HG03432 (cell line): ENCODE measurements around the gene SPATA6.
"Not testable (repeated sequence)": the region's sequence is repeated elsewhere in the genome, so short reads cannot be mapped to it uniquely, and the experiment has no call there.

ENCODE experiments used
- ATAC-seq: cut with Tn5 transposase; IDR thresholded peaks from one replicate; pipeline ENCODE4 v1.9.1; 2021; ENCODE audit warnings: mild to moderate bottlenecking, moderate library complexity; ENCODE audit not compliant: unreplicated experiment

SPATA6 gene

GRCh38 chr1:48471691-48472576, at the start of gene SPATA6:
SPATA6 (minus strand) TSS chr1:48472204; CDS start chr1:48472008, 196 bp downstream.
- ATAC-seq = peak; percentile 100

GRCh38 chr1:48519896-48520295, 47.9 kb upstream of the SPATA6 start:
- not testable (repeated sequence) for ATAC-seq

GRCh38 chr1:48506870-48507269, 34.9 kb upstream of the SPATA6 start:
- ATAC-seq = no peak

GRCh38 chr1:48500541-48501450, 28.8 kb upstream of the SPATA6 start:
- ATAC-seq = no peak

- ATAC-seq = no peak
Observed at GRCh38 chr1:48499211-48499735, 27.3 kb upstream of the SPATA6 start.

DNA sequence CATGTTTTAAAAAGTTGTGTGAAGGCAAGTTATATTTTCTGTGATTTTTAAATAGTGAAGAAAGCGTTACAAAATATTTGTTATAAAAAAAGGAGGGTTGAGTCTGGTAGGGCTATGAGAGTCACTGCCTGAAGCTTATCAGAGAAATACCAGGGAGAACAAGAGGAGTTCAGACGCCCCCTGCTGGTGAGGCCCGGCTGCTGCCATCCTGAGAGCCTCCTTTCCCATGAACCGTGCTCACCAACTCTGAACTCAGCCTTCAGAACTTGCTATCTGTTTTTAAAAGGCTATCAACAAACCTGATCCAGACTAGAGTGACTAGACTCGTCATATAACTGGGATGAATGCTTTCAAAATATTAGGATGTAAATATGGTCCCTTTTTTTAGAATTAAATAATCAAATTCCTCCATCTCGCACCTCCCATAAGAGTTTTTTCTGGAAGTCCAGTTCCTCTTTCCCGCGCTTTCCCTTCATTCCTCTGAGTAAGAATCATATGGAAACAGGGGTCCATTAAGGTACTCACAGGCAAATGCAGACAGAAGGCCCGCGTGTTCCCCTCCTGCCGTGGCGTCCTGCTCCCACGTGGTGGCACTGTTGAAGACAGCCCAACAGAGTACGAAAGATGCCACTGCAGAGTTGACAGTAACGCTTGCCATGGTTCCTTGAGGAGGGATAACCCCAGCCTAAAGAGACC, 26.2 kb upstream of the SPATA6 start:
- ATAC-seq = peak; percentile 91

DNA sequence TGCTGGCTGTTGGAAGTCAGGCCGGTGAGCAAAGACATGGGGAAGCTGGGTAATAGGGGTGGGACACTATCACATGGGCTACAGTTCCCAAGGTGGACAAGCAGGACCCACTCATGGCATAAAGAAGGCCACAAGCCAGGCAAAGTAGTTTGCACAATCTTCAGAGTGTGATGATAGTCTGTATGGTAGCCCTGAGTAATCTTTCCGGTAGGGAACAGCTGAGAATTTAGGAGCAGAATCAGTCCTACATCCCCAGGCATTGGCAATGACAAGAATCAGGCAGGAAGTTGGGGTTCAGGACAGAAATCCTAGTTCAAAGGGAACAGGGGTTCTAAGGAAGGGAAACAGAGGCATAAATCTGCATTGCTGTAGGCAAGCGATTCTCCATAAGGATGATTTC, 23.9 kb upstream of the SPATA6 start:
- ATAC-seq = no peak

- no peak for ATAC-seq
Observed at GRCh38 chr1:48495166-48495565, 23.2 kb upstream of the SPATA6 start.

DNA sequence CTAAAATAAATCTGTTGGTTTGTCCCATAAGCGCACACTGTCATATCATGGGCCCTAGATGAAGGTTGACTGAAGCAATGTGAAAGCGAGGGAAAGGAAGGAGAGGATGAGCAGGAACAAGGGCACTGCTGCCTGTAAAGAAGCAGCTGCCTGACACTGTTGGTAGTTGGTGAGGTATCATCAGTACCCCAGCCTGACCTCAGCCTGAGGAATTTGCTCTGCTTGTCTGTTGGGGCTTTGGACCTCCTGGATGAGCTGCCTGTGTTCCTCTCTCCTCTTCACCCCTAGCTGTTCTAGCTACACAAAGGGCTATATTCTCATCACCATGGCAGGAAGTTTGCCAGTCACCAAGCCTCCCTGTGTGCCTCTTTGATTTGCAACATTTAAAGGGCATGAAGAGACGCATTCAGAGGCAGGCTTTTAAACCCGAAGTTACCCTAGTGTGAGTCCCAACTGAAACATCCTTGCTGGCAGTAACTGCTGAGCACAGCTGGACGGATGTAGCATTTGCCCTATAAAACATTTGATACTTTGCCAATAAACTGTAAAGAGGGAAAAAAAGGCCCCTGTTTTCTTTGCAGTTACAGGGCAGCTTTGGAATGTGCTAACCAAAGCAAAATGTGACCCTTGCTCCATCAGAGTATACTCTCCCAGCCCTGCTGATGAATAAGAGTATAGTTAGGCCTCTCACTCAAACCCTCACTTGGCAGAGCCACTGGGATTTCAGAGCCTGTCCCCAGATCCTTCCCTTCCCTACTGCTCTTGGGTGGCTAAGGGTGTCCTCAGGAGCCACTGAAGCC, 22.2 kb upstream of the SPATA6 start:
- no peak for ATAC-seq

DNA sequence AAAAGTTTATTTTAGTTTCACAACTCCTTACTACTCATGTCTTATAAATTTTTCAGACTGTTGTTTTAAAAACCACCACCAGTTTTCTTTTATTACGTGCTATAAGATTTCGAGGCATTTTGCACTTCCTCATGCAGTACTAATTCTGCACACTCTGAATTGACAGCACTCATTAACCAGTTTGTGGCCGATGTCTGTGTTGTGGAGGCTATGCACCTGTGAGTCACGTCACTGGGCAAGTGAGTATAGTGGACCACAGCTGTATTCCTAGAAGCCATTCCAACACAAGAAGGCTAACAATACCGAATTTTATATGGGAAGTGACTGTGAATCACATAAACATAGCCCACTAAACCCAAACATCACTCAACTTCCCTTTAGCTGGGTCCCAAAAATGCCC, 21.0 kb upstream of the SPATA6 start:
- ATAC-seq = no peak

DNA sequence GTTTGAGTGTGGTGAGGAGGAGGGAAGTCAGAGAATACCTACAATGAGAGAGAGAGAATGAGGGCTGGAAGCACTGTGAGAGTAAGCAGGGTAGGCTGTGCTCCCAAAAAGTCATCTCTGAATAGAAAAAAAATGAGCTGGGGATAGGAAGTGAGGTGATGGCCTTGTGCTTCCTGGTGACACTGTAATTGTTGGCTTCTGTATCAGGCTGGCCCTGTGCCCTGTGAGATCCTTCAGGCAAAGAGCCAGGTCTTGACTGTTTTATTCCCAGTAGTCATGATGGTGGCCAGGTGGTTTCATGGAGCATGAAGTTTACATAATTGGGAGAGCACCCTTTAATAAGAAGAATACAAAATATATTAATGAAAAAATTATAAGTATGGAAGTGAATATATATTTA, 20.4 kb upstream of the SPATA6 start:
- ATAC-seq = no peak

DNA sequence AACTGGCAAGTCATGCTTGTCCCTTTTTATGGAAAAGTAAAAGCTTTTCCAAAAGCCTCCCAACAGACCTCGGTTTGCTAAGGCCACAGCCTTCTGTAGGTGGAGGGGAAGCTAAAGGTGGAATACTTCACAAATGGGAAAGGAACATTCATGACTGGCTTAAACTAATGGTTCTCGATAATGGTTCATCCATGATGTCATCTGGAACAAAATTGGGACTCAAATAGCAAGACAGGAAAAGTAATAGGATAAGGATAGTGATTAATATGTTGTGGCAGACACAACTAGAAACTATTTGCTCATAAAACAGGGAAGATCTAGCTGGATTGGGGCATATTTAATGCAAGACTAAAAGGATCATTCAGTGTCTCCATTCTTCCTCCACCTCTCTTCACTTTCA, 16.7 kb upstream of the SPATA6 start:
- ATAC-seq = no peak

- no peak for ATAC-seq
Observed at GRCh38 chr1:48480504-48480903, 8.5 kb upstream of the SPATA6 start.

DNA sequence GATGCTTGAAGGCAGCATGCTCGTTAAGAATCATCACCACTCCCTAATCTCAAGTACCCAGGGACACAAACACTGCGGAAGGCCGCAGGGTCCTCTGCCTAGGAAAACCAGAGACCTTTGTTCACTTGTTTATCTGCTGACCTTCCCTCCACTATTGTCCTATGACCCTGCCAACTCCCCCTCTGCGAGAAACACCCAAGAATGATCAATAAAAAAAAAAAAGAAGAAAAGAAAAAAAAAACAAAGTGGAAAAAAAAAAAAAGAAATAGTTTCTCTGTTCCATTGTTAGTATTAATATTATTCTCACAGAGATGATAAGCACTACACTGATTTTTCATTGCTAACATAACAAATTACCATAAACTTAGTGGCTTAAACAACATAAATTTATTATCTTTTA, 8.0 kb upstream of the SPATA6 start:
- not testable (repeated sequence) for ATAC-seq

DNA sequence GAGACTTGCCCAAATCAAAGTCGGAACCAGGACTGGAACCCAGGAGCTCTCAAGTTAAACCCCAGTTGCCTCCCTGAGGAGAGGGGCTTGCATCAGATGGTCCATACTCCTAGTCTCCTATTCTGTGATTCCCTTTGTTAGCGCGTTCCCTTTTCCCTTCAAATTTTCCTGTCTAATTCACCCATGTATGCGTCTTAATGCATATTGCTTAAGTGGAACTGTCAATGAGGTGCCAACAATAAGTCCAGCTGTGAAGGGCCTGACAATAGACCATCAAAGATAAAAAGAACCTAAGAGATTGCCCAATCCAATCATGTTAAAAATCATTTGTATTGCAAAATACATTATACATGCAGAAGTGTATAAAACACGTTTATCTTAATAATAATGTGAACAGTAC, 634 bp upstream of the SPATA6 start:
- ATAC-seq = no peak

DNA sequence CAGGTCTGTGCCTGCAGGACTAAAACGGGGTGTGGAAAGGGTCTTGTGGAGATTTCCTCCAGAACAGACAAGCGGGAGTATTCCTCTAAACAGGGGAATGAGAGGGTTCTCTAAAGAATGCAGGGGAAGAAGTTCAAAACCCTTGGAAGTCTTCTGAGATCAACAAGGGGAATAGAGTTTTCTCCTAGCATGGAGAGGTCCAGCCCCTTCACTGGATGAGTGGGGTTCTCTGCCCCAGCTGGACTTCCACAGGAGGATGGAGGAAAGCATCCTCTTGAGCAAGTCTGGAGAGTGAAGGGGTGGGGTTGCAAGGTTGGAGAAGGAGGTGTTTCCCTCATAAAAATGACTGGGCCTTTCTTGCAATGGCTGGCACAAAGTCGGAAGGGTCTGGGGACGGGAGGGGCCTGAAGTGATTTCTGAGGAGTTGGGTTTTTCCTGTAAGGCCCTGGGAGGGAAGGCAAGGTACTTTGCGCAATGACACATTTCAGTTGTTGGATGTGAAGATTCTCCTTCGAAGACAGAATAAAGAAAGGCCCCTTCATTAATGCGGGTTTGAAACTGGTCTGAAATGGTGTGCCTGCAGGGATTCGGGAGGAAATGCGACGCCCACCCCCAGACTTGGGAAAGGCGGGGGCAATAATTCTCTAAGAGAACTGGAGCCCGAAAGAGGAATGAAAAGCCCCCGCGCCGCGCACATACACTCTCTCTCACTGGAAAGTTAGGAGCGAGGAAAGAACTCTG, 884 bp downstream of the SPATA6 start:
- ATAC-seq = no peak

DNA sequence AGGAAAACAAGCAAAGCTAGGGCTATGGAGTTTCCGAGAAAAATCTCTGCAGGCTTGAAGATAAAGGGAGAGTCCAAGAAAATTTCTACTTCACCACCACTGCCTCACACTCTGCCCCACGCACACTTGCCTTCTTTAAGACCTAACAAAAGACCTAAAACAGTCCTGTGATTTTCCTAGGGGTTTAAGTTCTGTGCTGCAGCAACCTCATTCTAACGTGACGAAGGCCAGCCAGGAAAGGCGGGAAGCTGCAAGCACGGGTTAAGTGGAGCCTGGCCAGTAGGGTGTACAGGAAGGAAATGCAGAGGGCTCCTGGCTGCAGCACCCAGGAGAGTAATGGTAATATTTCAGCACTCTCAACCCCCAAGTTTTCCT, 1.5 kb downstream of the SPATA6 start:
- ATAC-seq = no peak

DNA sequence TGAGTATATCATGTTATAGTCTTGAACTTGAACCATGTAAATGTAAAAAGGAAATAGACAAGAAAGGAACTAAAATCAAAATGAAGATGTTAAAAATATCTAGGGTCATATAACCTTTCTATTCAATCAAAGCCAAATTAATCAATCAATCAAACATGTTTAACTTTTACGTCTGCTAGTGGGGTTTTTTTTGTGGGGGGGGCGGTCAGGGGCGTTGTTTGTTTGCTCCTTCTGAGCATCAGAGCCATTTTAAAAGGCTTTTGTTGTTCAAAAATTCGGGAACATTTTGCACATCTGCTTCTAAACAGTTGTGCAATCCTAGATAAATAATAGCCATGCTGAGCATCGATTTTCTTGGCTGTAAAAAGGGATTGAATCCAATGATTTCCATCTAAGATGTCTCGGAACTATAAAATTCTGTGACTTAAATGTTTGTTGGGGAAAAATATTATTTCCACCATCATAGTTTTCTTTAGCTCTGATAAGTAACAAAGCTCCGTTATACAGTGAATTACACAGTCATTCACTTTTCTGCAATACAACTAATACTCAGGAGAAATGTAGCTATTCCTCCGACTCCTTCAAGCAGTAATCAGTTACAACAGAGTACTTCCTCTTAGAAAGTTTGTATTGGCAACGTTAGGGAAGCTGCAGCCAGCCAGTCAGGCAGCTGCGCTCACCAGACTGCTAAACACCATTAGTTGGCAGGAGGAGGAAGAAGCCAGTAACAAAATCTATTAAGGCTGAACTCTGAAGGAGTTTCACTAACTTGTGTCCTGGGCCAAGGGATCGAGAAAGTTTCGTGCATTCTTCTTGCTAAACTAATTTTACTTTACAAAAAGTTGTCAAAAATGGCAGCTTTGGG, 2.2 kb downstream of the SPATA6 start:
- ATAC-seq = no peak

GRCh38 chr1:48466594-48466993, 5.4 kb downstream of the SPATA6 start:
- no peak for ATAC-seq
